Measurements from ENCODE around the gene APBA2. TPM values are rescaled to one million over a fixed set of nuclear protein-coding genes. Genes with fewer than 3 reads are reported as not detected.
"Not testable (repeated sequence)": the region's sequence is repeated elsewhere in the genome, so short reads cannot be mapped to it uniquely, and the experiment has no call there.

APBA2 gene
- polyA plus RNA-seq, 4 donors = 7.4 to 15.3 (median 11.3) TPM

GRCh38 chr15:29024662-29025061 lies 138.9 kb downstream of the APBA2 start:
- no peak for DNase-seq (ENCODE audit: low read depth in 4 of 4, low spot score in 3 of 4)

DNA sequence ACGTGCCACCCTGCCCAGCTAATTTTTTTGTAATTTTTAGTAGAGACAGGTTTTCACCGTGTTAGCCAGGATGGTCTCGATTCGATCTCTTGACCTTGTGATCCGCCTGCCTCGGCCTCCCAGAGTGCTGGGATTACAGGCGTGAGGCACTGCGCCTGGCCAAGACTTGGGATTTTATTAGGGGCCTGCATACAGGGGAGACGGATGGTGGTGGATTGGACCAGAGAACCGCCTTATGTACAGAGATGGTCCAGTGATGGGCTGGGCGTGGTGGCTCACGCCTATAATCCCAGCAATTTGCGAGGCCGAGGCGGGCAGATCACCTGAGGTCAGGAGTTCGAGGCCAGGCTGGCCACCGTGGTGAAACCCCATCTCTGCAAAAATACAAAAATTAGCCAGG lies 139.6 kb downstream of the APBA2 start:
- not testable (repeated sequence) for DNase-seq (ENCODE audit: low read depth in 4 of 4, low spot score in 3 of 4)

DNA sequence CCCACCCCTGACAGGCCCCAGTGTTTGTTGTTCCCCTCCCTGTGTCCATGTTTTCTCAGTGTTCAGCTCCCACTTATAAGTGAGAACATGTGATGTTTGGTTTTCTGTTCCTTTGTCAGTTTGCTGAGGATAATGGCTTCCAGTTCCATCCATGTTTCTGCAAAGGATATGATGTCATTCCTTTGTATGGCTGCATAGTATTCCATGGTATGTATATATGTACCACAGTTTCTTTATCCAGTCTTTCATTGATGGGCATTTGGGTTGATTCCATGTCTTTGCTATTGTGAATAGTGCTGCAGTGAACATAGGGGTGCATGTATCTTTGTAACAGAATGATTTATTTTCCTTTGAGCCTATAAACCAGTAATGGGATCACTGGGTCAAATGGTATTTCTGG lies 142.4 kb downstream of the APBA2 start:
- DNase-seq (ENCODE audit: low read depth in 4 of 4, low spot score in 3 of 4) = not testable (repeated sequence)

DNA sequence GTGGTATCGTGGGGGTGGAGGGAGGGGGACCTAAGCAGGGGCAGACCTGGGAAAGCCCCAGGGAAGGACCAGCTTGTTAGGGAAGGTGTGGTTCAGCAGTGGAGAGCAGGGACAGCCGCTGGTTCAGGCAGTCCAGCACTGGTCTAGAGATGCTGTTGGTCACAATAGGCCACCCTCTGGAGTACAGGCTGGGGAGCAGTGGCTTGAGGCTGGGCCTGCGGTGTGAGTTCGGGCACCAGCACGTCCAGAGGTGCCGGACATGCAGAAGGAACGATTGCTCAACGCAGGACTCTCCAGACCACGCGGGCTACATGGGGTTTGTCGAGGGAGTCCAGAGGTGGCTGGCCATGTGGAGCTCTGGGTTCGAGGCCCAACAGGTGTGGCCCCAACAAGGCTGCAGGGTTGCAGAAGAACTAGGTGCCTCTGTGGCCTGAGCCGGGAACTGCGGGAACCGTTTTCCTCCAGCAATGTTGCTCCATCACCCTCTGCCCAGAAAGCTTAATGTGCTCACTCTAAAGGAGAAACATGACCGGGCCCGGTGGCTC lies 143.9 kb downstream of the APBA2 start:
- no peak for DNase-seq (ENCODE audit: low read depth in 4 of 4, low spot score in 3 of 4)

DNA sequence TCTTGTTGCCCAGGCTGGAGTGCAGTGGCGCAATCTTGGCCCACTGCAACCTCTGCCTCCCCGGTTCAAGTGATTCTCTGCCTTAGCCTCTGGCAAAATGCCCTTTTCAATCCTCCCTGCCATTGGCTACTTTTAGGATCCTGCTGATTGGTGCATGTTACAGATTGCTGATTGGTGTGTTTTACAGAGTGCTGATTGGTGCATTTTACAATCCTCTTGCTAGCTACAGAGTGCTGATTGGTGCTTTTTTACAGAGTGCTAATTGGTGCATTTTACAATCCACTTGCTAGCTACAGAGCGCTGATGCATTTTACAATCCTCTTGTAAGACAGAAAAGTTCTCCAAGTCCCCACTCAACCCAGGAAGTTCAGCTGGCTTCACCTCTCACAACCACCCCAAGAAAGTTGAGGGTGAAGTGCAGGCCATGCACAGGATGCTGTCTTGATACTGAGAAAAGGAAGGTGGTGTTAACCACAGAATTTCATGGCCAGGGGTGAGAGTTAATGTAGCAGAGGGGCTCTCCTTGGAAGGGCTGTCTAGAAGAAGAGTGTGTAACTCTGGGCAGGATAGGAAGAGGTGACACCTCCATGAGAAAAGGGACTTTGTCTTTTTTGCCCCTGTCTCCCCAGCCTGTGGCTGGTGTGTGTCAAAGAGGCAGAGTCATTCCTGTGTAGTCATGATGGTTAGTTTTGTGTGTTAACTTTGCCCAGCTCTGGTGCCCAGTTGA lies 145.9 kb downstream of the APBA2 start:
- no peak for DNase-seq (ENCODE audit: low read depth in 4 of 4, low spot score in 3 of 4)

GRCh38 chr15:29032229-29032625 lies 146.5 kb downstream of the APBA2 start:
- DNase-seq (ENCODE audit: low read depth in 4 of 4, low spot score in 3 of 4) = no peak

DNA sequence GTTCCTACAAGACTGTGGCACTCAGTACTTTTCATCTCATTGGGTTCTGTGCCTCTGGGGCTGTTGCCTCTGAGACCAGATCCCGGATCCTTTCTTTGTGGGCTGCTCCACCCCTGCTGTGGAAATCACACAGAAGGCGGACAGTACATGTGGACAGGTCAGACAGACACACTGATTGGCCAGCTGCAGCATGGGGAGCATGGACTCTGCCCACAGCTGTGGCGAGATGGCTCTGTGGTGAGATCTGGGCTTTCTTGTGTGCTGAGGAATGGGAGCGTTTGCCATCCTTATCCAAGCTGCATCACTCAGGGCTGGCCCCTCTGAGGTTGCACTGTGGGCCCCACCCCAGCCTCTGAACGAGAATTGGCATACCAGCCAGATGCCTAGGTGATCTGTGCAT lies 147.0 kb downstream of the APBA2 start:
- DNase-seq (ENCODE audit: low read depth in 4 of 4, low spot score in 3 of 4) = no peak

DNA sequence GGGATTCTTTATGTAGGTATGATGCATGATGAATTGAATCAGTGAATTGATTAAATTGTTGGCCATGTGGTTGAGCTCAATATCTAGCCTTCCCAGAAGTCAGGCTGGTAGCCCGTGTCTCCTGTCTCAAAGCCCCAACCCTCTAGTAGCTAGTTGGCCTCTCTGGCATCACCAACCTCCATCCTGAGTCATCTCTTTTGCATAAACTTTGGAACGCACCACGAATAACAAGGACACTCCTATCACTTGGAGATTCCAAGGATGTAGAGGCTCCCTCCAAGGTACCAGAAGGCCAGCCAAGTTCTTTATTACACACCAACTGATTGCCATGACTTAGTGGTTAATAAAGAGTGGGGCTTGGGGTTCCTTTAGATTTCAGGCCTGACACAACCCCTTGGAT lies 148.4 kb downstream of the APBA2 start:
- no peak for DNase-seq (ENCODE audit: low read depth in 4 of 4, low spot score in 3 of 4)

DNA sequence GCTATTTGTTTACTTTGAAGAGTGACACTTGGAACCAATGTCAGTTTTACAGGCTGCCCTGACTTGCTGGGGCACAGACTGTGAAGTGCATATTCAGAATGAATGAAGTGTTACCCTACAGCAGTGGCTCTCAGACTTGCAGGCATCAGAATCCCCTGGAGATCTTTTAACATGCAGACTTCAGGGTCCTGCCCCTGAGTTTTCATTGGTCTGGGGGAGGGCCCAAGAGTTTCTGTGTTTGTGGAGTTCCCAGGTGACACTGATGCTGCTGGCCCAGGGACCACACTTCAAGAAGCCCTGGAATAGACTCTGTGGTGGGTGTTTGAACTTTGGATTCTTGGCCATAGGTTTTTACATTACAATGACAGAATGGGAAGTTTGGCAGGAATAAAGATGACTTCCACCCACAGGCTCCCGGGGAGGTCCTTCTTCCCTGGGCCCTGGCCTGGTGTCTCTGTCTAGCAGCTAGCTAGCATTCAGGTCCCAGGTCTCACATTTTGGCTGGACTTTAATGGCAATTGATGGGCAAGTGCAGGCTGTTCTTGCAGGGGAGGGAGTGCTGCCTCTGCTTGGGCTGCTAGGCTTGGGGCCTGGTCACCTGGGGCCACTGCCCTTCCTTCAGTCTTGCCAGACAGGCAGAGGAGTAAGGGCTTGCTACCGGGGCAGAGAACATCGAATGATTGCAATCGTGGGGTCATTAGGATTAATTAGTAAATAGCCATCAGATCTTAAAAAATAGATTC lies 149.0 kb downstream of the APBA2 start:
- no peak for DNase-seq (ENCODE audit: low read depth in 4 of 4, low spot score in 3 of 4)

DNA sequence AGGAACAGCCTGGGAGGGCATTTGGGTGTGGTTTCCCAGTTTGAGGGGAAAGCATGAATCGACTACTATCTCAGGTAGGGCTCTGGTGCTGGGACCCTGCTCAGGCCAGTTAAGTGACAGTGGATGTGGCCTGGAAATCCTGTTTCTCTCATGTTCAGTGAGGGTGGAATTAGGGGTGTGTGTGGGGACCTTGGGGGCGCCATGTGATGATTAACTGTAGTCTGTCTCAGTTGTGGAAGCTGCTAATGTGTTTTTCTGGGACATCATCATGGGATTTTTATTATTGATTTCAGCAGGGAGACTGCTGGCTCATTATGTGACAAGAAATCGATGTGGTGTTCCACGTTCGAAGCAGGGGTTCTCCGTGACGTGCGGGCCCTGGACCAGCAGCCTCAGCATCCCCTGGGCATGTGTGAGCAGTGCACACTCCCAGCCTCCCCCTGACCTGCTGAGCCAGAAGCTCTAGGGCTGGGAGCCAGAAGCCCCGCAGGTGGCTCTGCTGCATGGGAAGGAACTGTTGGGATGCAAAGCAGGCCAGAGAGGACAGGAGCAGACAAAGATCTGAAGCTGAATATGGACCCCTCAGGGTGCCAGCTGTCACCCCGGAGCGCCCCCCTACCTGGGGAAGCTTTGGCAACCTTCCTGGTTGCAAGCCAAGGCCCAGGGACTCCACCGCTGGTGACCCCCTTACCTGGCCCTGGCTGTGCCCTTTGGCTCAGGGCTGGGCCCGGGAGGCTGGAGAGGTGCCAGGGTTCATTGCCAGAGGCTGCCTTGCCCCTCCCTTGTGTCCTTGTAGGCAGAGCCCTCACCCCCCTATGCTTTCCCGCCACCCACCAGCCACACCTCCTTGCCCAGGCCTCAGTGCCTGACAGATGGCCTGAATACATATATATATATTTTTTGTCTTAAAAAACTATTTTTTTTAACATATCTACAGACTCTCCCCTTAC lies 149.8 kb downstream of the APBA2 start:
- no peak for DNase-seq (ENCODE audit: low read depth in 4 of 4, low spot score in 3 of 4)

GRCh38 chr15:29037997-29038705 lies 152.4 kb downstream of the APBA2 start:
- no peak for DNase-seq (ENCODE audit: low read depth in 4 of 4, low spot score in 3 of 4)

GRCh38 chr15:29039466-29040369 lies 153.9 kb downstream of the APBA2 start:
- no peak for DNase-seq (ENCODE audit: low read depth in 4 of 4, low spot score in 3 of 4)

GRCh38 chr15:29040370-29040751 lies 154.6 kb downstream of the APBA2 start:
- DNase-seq (ENCODE audit: low read depth in 4 of 4, low spot score in 3 of 4) = no peak

DNA sequence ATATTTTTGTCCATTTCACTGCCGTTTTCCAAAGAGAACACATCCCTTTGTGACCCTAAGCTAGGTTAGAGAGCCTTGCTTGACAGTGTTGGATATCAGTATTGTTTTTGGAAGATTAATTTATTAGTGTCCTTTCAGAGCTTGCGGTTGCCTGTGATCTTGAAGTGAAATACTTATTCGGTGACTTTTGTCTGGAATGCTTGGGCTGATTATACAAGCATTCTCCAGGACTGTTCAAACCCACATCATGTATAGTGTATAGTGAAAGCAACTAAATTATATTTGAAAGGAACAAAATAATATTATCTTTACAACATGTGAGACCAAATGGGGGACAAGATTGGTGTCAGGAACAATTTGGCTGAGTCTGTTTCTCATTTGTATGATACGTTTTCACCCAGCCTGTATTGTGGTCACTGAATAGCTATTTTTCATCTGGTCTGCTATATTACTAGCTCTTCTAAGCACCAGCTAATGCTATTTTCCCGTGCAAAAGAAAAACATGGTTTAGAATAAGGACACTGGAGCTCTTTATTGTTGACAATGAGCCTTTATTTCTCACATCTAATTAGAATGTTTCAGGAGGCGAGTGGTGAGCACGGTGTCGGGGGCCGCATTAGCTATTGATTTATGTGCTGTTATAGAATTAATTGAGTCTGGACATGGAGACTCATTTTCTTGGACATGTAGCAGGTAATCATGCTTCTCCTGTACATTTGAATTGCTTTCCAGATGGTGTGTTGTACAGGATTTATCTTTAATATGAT lies 158.1 kb downstream of the APBA2 start:
- no peak for DNase-seq (ENCODE audit: low read depth in 4 of 4, low spot score in 3 of 4)

GRCh38 chr15:29044503-29044901 lies 158.7 kb downstream of the APBA2 start:
- no peak for DNase-seq (ENCODE audit: low read depth in 4 of 4, low spot score in 3 of 4)

- not testable (repeated sequence) for DNase-seq (ENCODE audit: low read depth in 4 of 4, low spot score in 3 of 4)
Measured at GRCh38 chr15:29045161-29045560, 159.4 kb downstream of the APBA2 start.

DNA sequence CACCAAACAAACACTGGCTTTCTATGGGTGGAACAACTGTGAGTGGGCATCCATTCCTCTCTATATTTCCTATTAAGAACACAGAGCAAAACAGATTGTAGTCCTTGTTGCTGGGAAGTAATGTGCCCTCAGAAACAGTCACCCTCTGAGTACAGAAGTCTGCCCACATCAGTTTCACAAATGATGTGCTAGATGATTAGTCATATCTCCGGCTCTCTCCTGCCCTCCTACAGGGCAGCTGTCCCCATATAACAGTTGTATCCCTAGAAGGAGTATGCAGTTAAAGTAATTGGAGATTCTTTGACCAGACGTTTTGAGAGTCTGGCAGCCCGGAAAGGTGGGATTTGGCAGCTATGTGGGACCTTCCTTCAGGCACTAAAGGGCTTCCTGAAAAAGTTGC lies 159.9 kb downstream of the APBA2 start:
- no peak for DNase-seq (ENCODE audit: low read depth in 4 of 4, low spot score in 3 of 4)

DNA sequence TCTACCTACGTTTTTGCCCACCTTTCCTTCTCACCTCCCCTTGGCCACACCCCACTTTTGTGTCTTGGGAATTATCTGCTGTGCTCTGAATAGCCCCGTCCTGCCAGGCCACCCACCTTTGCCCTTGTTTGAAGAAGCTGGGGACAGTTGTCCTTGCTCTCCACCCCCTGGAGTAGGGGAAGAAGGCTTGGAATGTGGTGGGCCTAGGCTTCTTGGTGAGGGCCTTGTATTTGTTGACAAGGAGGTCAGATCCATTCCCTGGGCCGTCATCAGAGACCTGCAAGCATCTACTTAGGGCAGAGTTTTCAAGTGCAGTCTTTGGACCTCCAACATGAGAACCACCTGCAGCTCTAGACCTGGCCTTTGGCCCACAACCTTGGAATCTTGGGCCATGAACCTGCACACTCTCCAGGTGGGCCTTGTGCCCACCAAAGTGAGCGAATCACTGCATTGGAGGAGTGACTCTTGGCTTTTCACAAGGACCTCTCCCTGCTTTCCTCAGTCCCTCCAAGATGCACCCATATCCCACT lies 160.6 kb downstream of the APBA2 start:
- DNase-seq (ENCODE audit: low read depth in 4 of 4, low spot score in 3 of 4) = no peak

All from left renal pelvis (tissue), 4 donors.